RWPE1 (cell line): Measurements from ENCODE around the gene OR51E1.

Experiments
- CTCF ChIA-PET: fragments of 350-600 bp; sonication (Branson Sonifier 250); formaldehyde crosslinking; extraction: SDS; loops from one replicate; lab custom pipeline; 2021; lab: Yijun Ruan, JAX
- POLR2A ChIA-PET: fragments of 400-600 bp; formaldehyde crosslinking; extraction: SDS; loops from one replicate; lab custom pipeline; 2020; ENCODE audit warnings: antibody characterized with exemption; ENCODE audit not compliant: low non-redundant PET; lab: Yijun Ruan, JAX
- DNase-seq: peaks from one replicate; pipeline ENCODE4 v3.0.0; 2012; ENCODE audit warnings: low spot score
- H3K27ac ChIP-seq: fragments of 450-650 bp; 2 replicates; pipeline ENCODE4 v1.5.1; 2017
- TF ChIP-seq, protein P1 (sequence below): fragments of 450-650 bp; conservative IDR thresholded peaks from 2 replicates; pipeline ENCODE4 v1.5.1; 2017; ENCODE audit warnings: low read depth, mild to moderate bottlenecking

Gene OR51E1, protein sequence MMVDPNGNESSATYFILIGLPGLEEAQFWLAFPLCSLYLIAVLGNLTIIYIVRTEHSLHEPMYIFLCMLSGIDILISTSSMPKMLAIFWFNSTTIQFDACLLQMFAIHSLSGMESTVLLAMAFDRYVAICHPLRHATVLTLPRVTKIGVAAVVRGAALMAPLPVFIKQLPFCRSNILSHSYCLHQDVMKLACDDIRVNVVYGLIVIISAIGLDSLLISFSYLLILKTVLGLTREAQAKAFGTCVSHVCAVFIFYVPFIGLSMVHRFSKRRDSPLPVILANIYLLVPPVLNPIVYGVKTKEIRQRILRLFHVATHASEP

DNA sequence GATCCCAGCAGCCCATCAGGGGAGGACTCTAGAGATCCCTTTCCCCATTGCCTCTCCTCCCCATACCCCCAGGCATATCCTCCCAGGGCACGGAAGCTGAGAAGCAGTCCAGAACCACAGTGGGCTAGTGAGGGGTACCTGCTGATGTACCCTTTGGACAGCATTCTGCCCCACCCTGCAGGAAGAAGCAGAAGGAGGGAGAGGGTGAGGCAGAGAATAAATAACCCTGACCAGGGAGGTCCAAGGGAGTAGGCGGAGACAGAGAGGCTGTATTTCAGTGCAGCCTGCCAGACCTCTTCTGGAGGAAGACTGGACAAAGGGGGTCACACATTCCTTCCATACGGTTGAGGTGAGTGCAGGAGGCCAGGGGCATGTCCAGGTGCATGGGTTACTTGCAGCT lies at the start of gene OR51E1:
TSS of gene OR51E1 (plus strand) at position 301 of the 400 bp plus-strand sequence. CDS start 8,545 bp downstream, outside the sequence.
- no peak for DNase-seq
- POLR2A ChIA-PET, result no interaction called here
- TF ChIP-seq, protein P1, sequence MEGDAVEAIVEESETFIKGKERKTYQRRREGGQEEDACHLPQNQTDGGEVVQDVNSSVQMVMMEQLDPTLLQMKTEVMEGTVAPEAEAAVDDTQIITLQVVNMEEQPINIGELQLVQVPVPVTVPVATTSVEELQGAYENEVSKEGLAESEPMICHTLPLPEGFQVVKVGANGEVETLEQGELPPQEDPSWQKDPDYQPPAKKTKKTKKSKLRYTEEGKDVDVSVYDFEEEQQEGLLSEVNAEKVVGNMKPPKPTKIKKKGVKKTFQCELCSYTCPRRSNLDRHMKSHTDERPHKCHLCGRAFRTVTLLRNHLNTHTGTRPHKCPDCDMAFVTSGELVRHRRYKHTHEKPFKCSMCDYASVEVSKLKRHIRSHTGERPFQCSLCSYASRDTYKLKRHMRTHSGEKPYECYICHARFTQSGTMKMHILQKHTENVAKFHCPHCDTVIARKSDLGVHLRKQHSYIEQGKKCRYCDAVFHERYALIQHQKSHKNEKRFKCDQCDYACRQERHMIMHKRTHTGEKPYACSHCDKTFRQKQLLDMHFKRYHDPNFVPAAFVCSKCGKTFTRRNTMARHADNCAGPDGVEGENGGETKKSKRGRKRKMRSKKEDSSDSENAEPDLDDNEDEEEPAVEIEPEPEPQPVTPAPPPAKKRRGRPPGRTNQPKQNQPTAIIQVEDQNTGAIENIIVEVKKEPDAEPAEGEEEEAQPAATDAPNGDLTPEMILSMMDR, result no peak
- H3K27ac ChIP-seq, result no peak within 1 kb of the TSS
- CTCF ChIA-PET, result no interaction called here

DNA sequence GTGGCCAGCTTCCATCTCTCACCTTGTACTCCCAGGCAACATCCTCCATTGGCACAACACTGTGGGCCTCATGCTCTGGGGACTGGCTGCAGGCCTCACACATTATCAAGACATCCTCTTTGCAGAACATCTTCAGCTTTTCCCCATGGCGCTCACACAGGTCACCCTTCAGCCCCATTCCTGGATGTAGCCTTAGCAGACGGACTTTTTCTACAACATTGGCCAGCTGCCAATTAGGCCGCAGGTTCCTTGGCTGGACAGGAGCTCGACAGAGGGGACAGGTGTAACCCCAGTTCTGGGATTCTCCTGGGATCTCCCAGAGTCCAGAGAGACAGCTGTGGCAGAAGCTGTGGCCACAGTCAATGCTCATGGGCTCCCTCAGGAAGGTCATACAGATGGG lies 38.7 kb upstream of the OR51E1 start:
- CTCF ChIA-PET, result interaction anchor here (0.6 kb wide), 1 partner anchor 1032 kb away, joined by 3 read pairs; no protein-coding TSS in a partner anchor
- H3K27ac ChIP-seq, result no peak overlapping the region
- POLR2A ChIA-PET, result no interaction called here
- TF ChIP-seq, protein P1, result no peak
- no peak for DNase-seq

DNA sequence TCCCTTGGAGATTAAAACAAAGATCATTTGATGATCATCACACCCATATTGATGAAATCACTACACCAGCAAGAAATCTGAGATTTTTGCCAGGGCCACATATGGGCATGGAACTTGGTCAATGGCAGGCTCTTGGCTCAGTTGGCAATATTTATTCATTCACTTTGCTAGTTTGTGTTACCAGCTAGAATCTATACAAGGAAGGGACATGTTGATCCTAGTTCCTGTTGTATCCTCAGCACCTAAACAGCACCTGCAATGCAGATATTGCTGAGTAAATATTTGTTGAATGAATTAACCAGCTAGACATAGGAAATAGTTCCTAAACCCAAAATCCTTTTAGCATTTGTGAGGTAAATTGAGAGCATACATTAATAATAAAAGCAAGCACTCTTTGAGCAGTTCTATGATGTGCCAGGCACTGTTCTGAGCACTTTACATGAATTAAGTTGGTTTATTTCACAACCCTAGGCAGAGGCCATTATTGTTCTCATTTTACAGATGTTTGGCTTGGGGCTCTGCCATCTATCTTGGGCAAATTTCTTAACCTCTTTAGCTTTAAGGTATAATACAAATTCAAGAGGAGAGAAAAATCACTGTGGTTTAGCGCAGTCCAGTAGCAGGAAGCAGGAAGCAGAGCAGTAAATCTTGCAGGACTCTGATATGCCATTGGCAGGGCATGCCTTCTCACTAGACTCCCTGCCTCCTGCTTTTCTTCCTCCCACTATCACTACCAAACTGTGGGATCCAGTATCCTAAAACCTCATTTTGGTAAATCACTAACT lies 37.4 kb upstream of the OR51E1 start:
- no peak for DNase-seq
- H3K27ac ChIP-seq, result no peak overlapping the region
- POLR2A ChIA-PET, result no interaction called here
- TF ChIP-seq, protein P1, result no peak
- CTCF ChIA-PET, result interaction anchor here (1.0 kb wide), 1 partner anchor 13 kb away, joined by 3 read pairs; the partner anchor contains the start of gene OR52I1

DNA sequence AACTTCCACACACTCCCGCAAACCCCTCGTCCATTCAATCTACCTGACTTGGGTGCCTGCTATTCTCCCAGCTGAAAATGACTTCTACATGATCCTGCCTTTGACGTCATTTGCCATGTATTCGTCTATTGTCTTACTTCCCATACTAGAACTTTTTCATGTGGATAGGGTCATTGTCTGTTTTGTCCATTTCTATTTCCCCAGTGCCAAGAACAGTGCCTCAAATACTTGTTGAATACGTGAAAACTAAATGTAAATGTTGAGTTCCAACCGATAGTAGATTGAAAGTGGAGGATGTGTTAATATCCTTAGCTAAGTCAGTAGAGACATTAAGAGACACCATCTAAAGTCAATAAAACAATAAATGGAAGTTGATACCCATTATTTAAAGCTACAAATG lies 36.7 kb upstream of the OR51E1 start:
- TF ChIP-seq, protein P1, result no peak
- POLR2A ChIA-PET, result no interaction called here
- no peak for DNase-seq
- CTCF ChIA-PET, result interaction anchor here (0.8 to 1.2 kb wide), 3 partner anchors 13 to 191 kb away, joined by 3 read pairs; partner anchors contain the start of genes OR51D1 and OR52I1
- H3K27ac ChIP-seq, result no peak overlapping the region

DNA sequence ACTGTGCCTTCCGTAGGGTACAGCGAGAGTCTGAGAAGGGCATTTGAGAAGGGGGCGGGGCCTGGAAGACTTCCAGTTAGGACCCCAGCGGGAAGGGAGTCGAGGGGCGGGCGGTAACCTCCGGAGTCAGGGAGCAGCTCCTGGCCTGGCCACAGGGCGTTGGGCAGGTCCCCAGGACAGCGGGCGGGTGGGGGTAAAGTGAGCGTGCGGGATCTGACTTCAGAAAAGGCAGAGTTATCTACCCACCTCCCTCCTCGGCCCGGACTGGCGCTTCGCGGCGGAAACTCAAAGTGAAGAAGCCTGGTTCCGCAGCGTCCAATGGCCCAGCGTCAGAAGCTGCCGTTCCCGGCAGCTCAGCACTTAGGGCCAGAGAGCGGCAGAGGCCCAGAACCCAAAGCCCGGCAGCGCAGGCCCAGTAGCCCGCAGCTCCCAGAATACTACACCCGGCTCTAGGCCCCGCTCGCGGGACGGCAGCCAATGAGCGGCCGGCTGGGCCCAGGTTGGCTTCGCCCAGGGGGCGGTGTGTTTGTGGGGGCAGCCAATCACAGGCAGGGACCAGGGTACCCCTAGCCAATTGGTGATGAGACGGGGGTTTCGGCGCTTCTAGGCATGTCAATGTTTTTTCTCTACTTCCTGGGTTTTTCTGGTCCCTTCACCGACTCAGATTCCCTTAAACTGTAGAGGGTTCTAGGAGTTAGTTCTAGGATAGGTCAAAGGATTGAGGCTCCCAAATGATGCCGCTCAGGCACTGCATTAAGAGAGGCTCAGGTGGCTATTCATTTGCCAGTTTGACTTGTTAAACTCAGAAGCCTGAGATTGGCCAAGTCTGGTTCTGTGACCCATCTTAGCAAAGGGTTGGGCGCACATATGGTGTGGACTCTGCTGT lies 35.8 kb upstream of the OR51E1 start, which contains the start of gene TRIM68:
TSS of gene TRIM68 (minus strand) at position 451 of the 886 bp plus-strand sequence. CDS start 2,727 bp downstream, outside the sequence.
- peak; percentile 98 for DNase-seq
- CTCF ChIA-PET, result interaction anchor here (0.6 to 1.2 kb wide), 5 partner anchors 13 to 406 kb away, joined by 3 to 4 read pairs (median 3); partner anchors contain the start of gene OR51D1
- peak within 1 kb of the TSS; percentile 89 for H3K27ac ChIP-seq
- POLR2A ChIA-PET, result no interaction called here
- TF ChIP-seq, protein P1, result no peak
